GM10847 (cell line): ENCODE data around the gene VWA5B1.

Source experiments
- POLR2A ChIP-seq: IDR thresholded peaks from 2 replicates; pipeline ENCODE4 v1.6.1; 2011; ENCODE audit not compliant: insufficient read length; ENCODE audit errors: extremely low read depth

The VWA5B1 gene

DNA sequence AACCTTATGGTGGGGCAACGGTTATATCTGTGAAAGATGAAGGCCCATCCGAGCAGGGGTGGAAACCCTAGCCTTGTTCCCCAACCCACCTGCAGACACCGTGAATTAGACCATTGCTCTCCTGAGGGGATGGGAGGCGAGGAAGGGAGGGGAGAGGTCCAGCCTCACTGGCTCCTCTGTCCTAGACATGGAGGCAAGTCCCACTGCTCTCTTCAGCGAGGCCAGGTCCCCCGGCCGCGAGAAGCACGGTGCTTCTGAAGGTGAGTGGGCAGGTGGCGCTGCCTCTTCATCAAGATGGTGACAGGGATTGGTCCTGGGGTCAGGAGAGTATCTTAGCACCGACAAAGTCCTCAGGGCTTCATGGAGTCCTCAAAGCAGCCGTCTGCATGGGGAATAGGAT, 59.3 kb downstream of the VWA5B1 start:
- TF ChIP-seq POLR2A = no peak

DNA sequence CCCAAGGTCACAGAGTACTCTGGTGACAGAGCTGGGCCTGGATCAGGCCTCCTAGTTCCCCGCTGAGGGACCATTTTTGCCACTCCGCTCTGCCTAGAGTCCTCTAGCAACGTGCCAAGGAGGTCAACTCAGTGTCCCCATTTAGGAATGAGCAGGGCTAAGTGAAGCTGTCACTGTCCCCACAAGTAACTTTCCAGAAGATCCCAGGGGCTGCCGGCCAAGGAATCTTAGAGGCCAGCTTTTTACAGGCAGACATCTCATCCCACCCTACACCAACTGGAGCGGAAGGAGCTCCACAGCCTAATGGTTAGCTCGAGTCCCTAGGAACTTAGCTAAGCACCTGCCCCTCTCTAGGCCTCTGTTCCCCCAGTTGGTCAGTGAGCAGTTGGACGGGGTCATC, 59.7 kb downstream of the VWA5B1 start:
- no peak for TF ChIP-seq POLR2A

DNA sequence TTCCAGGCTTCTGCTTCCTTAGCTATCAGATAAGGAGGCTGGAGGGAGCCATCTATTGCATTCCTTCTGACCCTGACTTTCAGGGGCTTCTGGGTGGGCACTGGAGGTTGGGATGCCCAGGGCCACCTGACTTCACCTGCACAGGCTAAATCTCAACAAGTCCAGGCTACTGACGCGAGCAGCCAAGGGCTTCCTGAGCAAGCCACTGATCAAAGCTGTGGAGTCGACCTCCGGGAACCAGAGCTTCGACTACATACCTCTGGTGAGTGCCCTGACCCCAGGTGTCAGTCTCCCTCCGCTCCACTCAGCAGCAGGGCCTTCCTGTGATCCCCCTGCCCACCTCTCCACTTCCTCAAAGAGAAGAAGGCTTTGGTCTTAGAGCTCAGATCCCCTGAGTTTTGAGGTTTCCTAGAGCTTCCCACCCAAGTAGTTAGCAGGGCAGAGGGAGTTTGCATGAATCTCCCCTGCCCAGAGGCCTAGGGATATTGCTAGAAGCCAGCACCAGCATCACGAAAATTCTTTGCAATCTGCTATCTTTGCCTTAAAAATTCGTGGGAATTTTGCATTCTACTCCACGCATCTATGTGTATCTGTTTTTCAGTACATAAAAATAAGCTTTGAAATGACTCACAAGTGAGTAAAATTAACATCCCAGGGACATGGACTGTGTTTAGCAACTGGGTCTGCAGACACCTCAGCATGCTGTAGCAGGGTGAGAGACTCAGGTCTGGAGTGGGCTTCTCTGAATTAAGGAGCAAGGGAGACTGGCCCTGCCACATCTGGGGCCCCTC, 61.4 kb downstream of the VWA5B1 start:
- no peak for TF ChIP-seq POLR2A

DNA sequence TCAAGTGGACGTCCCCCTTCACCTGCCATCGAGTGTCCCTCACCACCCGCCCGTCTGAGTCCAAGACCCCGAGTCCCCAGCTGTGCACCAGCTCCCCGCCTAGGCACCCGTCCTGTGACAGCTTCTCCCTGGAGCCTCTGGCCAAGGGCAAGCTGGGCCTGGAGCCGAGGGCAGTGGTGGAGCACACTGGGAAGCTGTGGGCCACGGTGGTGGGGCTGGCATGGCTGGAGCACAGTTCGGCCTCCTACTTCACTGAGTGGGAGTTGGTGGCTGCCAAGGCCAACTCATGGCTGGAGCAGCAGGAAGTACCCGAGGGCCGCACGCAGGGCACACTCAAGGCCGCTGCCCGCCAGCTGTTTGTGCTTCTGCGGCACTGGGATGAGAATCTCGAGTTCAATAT, 63.2 kb downstream of the VWA5B1 start:
- no peak for TF ChIP-seq POLR2A

DNA sequence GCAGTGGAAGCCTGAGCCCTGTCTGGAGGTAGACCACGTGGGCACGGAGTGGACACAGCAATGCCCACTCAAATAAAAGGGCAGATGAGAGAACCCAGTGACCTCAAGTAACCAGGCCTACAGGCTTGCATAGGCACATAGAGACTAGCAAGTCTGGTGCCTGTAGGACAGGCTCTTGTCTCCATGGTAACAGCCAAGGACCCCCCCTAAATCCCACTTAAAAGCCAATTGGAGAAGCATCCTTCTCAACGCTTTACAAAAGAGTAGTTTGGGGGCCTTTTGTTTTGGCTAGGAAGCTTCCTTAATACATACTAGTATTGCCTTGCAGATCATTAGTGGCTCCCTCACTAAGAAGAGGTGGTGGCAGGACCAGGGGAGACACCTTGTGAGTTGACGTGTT, 63.9 kb downstream of the VWA5B1 start:
- no peak for TF ChIP-seq POLR2A

DNA sequence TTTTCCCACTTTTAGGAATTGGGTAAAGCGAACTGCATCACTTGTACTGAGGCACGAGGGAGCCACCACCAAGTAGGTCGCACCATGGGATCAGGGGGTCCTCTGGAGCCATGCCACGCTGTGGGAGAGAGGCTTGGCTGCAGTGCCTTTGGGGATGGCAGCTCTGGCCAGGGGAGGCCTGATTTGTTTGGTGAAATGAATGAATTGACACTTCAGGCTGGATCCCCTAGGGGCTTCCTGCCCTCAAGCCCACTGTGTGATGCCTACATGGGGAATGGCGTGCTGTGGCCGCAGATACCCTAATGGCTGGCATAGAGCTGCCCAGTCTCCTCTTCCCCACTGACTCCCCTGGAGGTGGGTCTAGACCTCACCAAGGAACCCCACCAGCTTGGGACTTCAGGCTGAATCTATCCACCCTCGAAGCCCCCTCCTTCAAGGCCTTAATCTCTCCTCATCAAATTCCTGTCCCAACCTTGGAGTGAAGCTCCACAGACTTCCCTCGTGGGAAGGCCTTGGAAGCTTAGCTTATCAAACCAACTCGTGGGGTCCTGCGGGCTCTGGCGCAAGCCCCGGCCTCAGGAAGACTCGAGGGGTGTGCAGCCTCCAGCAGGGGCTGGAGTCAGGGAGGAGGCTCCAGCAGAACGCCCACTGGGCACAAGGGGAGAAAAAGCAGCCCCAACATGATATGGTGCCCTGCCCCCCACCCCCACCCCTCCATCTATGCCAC, 64.6 kb downstream of the VWA5B1 start:
- TF ChIP-seq POLR2A = no peak

DNA sequence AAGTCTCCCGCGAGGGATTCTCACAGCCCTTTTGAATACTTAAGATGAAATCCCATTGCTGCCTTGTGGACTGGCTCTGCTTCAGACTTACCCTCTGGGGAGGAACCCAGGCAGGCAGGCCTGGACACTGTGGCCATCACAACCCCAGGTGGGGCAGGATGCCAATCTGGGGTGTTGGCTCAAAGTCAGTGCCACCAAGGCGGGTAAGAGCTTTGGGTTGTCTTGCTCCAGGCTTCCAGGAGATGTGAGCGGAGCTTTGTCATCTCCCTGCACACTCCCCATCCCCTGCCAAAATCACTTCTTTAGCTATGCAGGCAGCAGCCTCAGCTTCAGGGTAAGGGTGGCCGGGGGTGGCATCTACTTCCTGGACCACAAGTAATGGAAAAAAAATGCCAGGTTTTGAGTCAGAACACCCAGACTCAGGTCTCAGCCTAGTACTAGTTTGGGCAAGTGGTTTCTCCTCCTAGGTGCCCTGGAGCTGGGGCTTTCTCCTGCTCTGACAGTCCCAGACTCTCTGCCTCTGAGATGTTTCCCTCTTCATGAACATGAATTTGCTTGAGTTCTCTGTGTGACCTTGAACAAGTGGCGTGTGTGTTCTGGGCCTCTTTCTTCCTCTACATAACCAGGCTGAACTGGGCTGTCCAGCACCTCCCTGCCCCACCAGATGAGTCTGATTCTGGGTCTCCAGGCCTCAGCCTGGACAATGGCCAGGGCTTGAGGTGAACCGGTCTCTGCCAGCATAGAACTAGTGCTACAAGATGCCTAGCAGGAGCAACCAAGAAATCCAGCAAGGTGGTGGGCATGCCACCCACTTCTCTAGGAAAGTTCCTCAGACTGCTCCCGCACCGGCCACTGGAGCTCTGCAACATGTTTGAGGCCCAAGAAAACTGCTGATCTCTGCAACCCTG, 65.4 kb downstream of the VWA5B1 start:
- TF ChIP-seq POLR2A = no peak

DNA sequence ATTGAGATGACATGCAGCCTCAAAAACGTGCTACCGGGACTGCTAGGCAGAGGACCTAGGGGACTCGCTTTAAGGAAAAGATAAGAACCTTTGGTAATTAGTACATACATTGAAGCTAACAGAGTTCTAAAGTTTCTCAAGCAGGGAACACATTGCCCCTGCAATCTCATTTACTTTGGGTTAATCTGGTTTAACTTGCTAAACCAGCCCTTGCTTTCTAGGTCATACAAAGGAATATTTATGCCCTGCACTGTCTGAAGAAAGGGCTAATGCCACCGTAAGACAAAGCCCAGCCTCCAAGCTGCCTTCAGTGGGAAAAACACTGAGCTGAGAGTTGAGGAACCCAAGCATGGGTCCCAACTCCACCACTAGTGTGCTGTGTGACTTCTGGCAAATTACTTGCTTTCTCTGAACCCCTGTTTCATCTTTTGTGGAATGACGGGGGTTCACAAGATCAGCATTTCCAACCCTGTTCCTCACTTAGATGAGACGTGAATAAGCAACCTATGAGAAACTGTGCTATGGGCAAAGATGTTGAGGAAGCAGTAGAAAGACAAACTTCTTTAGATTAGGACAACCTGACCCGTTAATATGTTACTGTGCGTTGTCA, 66.3 kb downstream of the VWA5B1 start:
- no peak for TF ChIP-seq POLR2A

DNA sequence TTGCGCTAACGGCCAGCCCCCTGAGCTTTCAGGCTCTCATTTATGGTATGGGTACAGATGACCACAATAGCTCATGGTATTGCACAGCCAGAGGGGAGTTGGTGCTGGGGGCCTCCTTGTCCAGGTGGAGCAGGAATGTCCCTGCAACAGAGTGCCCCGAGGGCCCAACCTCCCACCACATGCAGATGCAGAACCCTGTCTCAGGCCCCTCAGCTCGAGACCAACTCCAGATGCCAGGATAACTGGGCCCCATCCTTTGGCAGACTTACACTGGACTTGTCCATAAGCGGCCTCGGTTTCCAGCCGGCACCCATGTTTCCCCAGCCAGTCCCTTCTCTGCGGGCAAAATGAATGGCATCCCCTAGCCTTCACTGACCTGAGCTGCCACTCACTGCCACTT, 67.1 kb downstream of the VWA5B1 start:
- no peak for TF ChIP-seq POLR2A

DNA sequence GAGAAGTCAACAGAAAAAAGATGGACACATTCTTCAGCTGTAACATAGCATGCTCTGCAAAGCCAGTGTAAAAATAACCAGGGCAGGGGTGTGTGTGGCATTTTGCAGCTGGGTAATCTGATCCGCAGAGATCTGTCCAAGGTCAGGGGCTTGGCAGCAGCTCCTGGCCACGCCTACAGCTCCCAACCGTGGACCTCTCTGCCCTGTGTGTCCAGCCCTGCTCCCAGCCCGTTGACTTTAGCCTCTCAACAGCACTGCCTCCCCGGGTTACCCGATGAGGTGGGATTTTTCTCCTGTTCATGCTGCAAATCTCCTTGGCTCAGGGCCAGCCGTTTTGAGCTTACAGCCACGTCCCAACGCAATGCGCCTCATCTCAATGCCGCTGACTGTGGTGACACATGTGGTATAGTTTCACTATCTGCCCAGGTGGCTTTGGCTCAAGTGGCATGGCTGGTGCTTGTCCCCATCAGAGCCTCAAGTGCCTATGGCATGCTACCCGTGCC, 68.1 kb downstream of the VWA5B1 start:
- no peak for TF ChIP-seq POLR2A

DNA sequence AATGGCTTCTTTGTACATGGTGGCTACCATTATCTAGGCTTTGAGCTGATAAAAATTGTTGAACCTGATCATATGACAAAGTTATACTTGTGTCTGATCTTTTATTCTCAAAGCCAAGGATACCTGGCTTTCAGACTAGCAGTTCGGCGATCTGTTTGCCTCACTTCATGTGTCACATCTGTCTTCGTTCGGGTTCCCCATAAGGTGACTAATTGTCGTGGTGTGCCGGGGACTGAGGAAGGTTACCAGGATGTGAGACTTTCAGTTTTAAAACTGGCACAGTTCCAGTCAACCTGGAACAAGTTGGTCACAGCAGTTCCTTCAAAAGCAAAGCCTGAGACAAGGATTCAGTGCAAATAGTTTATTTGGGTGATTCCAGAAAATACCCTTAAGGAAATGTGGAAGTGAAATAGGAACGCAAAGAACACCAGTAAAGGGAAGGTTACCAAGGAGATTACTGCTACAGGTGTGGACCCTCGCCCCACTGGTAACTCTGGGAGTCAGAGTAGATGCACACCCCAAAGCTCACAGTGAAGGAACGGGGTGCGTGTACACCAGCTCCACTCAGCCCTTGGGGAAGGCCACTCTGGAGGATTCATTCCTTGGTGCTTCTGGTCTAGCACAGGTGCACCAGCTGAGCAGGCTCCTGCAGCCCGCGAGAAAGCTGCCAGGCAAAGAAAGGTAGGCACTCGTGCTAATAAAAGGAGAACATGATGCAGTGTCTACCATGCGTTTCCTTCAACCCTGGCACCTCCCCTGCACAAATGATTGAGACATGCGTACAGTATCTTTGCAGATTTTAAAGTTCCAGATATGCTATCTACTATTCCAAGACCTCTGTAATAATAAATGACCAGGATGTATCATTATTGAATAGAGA, 69.0 kb downstream of the VWA5B1 start:
- TF ChIP-seq POLR2A = no peak

DNA sequence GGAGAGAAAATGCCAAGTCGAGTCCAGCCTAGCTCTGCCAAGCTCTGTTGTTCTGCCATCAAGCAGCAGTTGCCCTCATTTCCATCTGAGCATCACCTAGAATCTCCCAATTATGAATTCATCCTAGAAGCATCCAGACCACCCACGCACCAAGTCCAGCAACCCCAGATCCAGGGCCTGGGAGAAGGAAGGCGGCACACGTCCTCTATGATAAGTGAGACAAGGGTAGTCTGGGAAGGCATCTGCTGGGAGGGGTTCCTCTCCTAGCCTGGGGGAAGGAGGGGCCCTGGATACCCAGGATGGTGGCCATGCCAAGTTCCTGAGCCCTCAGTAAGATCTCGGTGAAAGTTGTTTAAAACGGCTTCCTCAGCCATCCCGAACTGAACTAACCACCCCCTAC, 70.7 kb downstream of the VWA5B1 start:
- no peak for TF ChIP-seq POLR2A

DNA sequence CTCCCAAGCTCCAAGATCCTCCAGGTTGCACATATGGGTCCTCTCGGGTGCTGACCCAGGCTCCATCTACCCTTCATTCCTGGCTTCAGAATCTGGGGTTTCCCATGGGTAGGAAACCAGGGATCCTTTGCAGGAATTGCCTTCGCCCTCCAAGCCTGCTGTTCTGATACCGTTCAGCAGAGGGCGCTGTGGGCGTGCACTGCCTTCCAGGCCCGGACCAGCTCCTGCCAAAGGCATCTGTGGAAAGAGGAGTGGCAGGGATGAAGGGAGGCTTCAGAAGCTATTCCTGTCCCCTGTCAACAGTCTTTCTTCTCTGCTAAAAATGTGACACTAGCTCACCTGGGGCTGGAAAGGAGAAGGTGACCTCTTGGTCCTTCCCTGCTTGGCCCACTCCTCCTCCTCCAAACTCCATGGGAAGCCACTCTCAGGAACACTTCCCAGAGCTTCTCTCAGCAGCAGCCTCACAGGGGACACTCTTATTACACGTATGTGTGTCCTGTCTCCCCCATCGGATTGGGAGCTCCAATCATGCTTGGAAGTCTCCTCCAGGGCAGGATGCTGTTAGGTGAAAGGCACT, 71.2 kb downstream of the VWA5B1 start:
- TF ChIP-seq POLR2A = no peak

DNA sequence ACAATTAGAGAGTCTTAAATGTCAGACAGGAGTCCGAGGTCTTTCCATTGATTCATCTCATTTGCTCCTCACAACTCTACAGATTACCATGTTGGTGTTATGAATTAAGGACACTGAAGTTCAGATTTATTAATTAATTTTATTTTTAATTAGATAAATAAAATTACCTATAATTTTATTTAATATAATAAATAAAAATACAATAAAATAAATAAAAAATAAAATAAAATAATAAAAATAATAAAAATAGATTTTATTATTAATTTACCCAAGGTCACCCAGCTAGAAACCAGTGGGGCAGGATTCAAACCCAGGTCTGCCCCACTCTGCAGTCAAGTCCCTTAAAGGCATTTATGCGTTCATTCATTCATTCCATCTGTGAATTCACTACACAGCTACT, 72.2 kb downstream of the VWA5B1 start:
- no peak for TF ChIP-seq POLR2A
